ENCODE results near the gene GAB1.
A peak's percentile ranks its signal among the peaks of the same experiment; 100 is the strongest.

Gene GAB1

DNA sequence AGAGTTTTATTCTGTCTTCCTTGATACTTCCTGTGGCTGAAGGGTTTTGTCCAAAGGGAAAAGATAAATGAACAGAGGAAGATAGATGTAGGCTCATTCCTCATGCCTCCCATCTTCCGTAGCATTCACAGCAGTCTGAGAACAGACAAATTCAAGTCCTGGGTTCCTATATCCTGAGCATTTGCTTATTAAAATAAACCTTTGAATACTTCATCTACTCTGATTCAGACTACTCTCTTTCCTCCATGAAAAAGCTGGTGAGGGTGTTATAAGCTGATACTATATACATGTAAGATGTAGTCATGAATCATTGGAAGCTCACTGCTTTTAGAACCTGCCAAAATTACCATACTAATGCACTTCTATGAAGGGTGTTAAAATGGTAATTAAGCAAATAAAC lies 61.2 kb downstream of the GAB1 start:
- no peak overlapping the region for H3K27ac ChIP-seq
- TF ChIP-seq, protein P1, sequence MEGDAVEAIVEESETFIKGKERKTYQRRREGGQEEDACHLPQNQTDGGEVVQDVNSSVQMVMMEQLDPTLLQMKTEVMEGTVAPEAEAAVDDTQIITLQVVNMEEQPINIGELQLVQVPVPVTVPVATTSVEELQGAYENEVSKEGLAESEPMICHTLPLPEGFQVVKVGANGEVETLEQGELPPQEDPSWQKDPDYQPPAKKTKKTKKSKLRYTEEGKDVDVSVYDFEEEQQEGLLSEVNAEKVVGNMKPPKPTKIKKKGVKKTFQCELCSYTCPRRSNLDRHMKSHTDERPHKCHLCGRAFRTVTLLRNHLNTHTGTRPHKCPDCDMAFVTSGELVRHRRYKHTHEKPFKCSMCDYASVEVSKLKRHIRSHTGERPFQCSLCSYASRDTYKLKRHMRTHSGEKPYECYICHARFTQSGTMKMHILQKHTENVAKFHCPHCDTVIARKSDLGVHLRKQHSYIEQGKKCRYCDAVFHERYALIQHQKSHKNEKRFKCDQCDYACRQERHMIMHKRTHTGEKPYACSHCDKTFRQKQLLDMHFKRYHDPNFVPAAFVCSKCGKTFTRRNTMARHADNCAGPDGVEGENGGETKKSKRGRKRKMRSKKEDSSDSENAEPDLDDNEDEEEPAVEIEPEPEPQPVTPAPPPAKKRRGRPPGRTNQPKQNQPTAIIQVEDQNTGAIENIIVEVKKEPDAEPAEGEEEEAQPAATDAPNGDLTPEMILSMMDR (IDR thresholded peaks at IDR 0.05): no peak
- TF ChIP-seq ZFX (IDR thresholded peaks at IDR 0.05; ENCODE audit: borderline replicate concordance): no peak

DNA sequence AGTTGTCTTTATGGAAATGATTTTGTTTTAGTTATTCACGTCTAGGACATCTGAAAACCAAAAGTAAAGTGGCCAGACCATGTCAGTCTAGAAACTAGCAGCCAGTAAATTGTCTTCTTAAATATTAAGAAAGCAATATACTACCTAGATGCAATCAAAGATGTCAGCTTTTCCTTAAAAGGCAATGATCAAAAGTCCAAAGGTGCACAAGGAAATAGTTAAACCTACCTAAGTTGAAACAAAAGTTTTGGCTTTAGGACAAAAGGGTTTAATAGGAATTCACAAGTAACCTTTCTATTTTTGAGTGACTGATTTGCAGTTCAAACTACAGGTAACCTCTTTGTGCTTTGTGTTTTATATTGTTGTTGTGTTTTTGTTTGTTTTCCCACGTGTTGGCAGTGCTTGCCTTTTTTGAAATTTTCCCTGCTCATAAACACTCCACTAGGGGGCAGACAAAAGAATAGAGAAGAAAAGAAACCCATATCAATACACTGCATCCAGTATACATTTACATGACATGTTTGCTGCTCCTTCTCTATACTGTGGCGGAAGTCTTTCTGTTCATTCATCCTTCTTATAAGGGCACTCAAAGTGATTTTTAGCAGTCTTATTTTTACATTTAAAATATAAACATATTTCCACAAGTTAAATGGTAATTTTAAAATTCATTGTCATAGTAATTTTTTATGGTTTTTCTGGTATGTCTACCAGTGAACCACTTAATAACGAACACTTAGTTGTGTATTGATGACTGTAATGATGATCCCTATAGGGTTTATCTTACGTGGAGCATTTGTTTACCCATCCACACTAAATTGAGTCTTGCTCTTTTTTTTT lies 62.7 kb downstream of the GAB1 start:
- no peak overlapping the region for H3K27ac ChIP-seq
- TF ChIP-seq, protein P1 (IDR thresholded peaks at IDR 0.05): peak; percentile 88
- no peak for TF ChIP-seq ZFX (IDR thresholded peaks at IDR 0.05; ENCODE audit: borderline replicate concordance)

DNA sequence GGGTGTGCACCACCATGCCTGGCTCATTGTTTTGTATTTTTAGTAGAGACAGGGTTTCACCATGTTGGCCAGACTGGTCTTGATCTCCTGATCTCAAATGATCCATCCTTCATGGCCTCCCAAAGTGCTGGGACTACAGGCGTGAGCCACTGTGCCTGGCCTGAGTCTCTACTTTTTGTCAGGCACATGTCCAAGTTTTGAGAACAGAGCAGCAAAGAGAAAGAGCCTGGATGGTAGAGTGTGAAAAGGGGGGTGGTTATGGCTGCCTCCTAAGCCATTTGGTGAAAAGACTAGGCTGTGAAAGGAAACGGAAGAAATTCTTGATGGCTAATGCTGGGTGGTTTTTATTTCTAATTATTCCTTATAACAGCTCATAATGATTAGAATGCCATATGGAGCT lies 63.4 kb downstream of the GAB1 start:
- no peak for TF ChIP-seq ZFX (IDR thresholded peaks at IDR 0.05; ENCODE audit: borderline replicate concordance)
- TF ChIP-seq, protein P1 (IDR thresholded peaks at IDR 0.05): no peak
- H3K27ac ChIP-seq: no peak overlapping the region

DNA sequence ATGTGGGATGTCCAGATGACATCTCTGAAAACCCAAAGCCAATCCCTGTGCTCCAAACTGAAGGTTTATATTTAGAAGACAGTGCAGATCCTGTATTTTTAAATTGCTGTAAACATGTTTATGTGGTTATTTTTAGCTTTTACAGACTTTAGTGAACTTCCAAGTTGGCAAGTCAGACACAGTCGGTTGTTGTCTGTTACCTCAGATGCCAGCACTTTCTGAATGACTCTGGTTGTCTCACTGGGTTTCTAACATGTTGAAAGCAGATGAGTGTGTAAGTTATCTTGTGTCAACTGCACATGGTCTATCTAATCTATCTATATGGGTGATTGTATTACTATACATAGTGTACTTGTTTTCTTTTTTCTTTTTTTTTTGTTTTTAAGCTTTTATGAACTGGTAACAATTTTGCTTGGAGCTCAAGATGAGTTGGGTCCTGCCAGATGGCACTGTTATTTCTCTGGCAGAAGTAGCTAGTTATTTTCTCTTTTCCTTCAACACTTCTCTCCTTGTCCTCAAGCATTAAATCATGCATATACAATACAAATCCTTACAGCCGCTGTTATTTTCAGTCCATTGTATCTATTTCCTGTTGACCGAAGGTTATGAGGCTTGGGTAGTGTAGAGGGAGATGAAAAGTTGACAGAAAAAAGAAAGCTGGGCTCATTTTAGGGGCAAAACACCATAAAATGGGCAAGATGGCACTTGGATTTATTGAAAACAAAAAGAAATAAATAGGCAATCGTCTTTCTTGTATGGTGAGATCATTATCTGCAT lies 66.3 kb downstream of the GAB1 start:
- TF ChIP-seq, protein P1 (IDR thresholded peaks at IDR 0.05): no peak
- no peak for TF ChIP-seq ZFX (IDR thresholded peaks at IDR 0.05; ENCODE audit: borderline replicate concordance)
- H3K27ac ChIP-seq: no peak overlapping the region

DNA sequence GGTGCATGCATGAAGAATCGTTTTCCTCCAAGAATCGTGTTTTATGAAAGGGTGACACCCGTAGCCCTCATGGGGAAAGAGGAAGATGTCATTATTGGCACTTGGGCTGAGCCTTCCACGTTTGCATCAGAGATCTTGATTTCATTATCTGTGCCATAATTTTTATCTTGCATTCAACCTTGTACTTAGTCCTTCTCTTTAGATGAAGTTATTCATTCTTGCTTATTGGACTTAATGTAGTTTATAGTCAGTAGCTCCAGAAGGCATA lies 66.8 kb downstream of the GAB1 start:
- H3K27ac ChIP-seq: no peak overlapping the region
- TF ChIP-seq, protein P1 (IDR thresholded peaks at IDR 0.05): no peak
- no peak for TF ChIP-seq ZFX (IDR thresholded peaks at IDR 0.05; ENCODE audit: borderline replicate concordance)

DNA sequence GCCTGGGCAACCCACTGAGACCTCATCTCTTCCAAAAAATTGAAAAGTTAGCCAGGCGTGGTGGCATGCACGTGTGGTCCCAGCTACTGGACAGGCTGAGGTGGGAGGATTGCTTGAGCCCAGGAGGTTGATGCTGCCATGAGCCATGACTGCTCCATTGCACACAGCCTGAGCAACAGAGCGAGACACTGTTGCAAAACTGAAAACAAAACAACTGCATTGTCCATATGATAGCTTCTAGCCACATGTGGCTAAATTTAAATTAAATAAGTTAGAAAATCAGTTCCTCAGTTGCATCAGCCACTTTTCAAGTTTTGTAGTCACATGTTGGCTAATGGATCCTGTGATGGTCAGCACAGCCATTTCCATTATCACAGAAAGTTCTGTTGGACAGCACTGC lies 67.9 kb downstream of the GAB1 start:
- no peak overlapping the region for H3K27ac ChIP-seq
- TF ChIP-seq, protein P1 (IDR thresholded peaks at IDR 0.05): no peak
- TF ChIP-seq ZFX (IDR thresholded peaks at IDR 0.05; ENCODE audit: borderline replicate concordance): no peak

Measured in 22Rv1 (cell line).